GM21390 (cell line): ENCODE data around the gene METTL21A.

Source experiments
- ATAC-seq: cut with Tn5 transposase; IDR thresholded peaks from one replicate; pipeline ENCODE4 v1.9.1; 2021; ENCODE audit not compliant: unreplicated experiment

METTL21A gene

GRCh38 chr2:207624185-207625013, 795 bp downstream of the METTL21A start:
- peak; percentile 37 for ATAC-seq

- ATAC-seq, result no peak
Measured at GRCh38 chr2:207621501-207622039, 3.6 kb downstream of the METTL21A start.

GRCh38 chr2:207619764-207620203, 5.4 kb downstream of the METTL21A start:
- ATAC-seq, result peak; percentile 42

- ATAC-seq, result no peak
Measured at GRCh38 chr2:207617011-207617671, 8.1 kb downstream of the METTL21A start.

- no peak for ATAC-seq
Measured at GRCh38 chr2:207616185-207616584, 9.0 kb downstream of the METTL21A start.

GRCh38 chr2:207614824-207615223, 10.4 kb downstream of the METTL21A start:
- ATAC-seq, result no peak

GRCh38 chr2:207612714-207613113, 12.5 kb downstream of the METTL21A start:
- ATAC-seq, result no peak

GRCh38 chr2:207606829-207607228, 18.4 kb downstream of the METTL21A start:
- no peak for ATAC-seq

GRCh38 chr2:207606399-207606798, 18.8 kb downstream of the METTL21A start:
- no peak for ATAC-seq

GRCh38 chr2:207603486-207603885, 21.7 kb downstream of the METTL21A start:
- ATAC-seq, result no peak

GRCh38 chr2:207601774-207602173, 23.4 kb downstream of the METTL21A start:
- ATAC-seq, result no peak

GRCh38 chr2:207600231-207600630, 25.0 kb downstream of the METTL21A start:
- ATAC-seq, result no peak

GRCh38 chr2:207599636-207600035, 25.6 kb downstream of the METTL21A start:
- ATAC-seq, result no peak

- no peak for ATAC-seq
Measured at GRCh38 chr2:207594731-207595130, 30.5 kb downstream of the METTL21A start.

- ATAC-seq, result no peak
Measured at GRCh38 chr2:207594264-207594663, 30.9 kb downstream of the METTL21A start.

GRCh38 chr2:207593277-207593676, 31.9 kb downstream of the METTL21A start:
- no peak for ATAC-seq

GRCh38 chr2:207589143-207589542, 36.1 kb downstream of the METTL21A start:
- no peak for ATAC-seq

GRCh38 chr2:207587305-207587704, 37.9 kb downstream of the METTL21A start:
- no peak for ATAC-seq

- no peak for ATAC-seq
Measured at GRCh38 chr2:207584952-207585351, 40.2 kb downstream of the METTL21A start.

GRCh38 chr2:207571370-207571769, 53.8 kb downstream of the METTL21A start:
- no peak for ATAC-seq

- ATAC-seq, result no peak
Measured at GRCh38 chr2:207567671-207568070, 57.5 kb downstream of the METTL21A start.
